Dedifferentiated amniotic fluid mesenchymal stem cell (primary cell): ENCODE data around the gene RCVRN.

Experiments
- DNase-seq: peaks from one replicate; pipeline ENCODE4 v3.0.0-alpha.2; 2016; ENCODE audit errors: extremely low spot score

The RCVRN gene

GRCh38 chr17:9905078-9905415, at the start of gene RCVRN:
RCVRN (minus strand) TSS chr17:9905271; CDS start chr17:9905180, 91 bp downstream.
- no peak for DNase-seq

DNA sequence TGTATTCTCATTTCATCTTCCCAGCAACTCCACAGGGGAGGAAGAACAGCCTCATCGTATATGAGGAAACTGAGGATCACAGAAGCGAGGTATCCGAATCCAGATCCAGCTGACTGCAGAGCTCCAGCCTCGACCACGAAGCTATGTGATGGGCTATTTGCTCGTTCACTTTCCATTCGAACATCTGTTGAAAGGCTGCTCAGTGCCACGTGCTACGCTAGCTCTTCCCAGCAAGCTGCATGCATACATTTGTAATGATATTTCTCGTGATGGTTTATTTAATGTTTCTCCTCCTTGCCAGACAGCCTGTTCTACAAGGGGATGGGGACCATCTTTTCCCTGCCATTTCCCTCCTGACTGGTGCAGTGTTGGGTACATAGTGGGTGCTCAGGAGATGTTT, 48.4 kb upstream of the RCVRN start:
- no peak for DNase-seq

GRCh38 chr17:9951803-9952202, 46.7 kb upstream of the RCVRN start:
- DNase-seq, result no peak

DNA sequence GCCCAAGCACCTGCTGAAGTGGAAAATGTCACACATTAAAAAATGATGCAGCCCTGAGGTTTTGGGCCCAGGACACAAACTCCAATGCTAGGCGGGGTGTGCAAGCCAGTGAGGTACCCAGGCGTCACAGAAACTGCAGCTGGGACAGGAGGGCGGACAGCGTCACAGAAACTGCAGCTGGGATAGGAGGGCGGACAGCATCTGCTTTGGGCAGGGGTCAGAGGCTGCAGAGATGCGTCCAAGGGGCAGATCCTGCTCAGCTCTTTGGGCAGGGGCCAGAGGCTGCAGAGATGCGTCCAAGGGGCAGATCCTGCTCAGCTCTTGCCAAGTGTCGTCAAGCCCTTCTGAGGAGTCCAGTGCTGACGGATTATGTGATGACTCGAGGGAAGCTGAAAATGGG, 43.9 kb upstream of the RCVRN start:
- DNase-seq, result no peak

DNA sequence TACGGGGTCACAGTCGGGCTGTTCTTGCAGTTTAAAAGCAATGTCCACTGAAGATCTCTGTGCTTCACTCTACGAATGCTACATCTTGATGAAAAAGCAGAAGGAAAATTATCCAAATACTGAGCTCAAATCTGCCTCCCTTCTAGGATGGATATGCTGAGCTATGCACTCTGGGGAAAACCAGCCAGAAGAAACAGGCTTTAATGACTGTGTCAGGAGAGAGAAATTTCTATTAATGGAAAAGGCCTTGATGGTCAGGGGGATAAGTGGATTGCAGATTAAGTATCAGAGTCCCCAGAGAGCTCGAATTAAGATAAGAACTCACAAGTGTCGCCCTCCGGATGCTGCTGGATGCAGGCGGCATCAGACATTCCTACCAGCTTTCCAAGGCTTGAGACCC, 39.6 kb upstream of the RCVRN start:
- no peak for DNase-seq

DNA sequence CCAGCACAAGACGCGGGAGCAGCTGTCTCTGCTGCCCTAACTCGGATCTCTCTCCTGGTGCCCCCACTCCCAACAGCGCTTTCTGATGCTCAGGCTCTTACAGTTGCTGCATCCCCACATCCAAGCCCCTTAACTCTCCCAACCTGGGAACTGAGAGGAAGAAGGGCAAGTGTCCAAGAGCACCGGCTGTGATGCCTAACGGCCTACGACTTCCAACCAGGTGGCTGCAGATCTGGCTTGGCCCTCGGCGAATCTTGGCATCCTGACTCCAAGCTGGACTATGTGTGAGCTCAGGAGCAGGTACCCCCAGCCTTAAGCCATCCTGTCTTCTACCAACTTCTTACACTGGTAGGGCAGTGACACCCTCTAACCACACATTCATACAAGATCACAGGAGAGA, 38.3 kb upstream of the RCVRN start:
- no peak for DNase-seq

DNA sequence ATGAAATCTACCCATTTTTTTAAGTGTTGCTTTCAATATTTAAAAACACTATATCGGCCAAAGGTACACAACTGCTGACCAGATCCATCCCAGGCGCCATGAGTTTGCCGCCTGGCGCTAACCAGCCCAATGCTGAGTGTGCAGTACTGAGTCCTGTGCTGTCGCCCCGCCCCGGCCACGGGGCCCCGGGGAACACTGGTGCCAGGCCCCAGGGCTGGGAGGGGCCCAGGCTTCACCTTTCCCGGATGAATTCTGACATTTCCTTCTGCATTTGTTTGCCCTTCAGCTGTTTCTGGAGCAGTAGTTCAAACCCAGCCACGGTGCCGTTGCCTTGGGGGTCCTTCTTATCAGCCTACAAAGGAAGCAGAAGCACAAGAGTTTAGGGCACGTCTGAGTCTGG, 37.8 kb upstream of the RCVRN start:
- no peak for DNase-seq

GRCh38 chr17:9941305-9941704, 36.2 kb upstream of the RCVRN start:
- DNase-seq, result no peak

DNA sequence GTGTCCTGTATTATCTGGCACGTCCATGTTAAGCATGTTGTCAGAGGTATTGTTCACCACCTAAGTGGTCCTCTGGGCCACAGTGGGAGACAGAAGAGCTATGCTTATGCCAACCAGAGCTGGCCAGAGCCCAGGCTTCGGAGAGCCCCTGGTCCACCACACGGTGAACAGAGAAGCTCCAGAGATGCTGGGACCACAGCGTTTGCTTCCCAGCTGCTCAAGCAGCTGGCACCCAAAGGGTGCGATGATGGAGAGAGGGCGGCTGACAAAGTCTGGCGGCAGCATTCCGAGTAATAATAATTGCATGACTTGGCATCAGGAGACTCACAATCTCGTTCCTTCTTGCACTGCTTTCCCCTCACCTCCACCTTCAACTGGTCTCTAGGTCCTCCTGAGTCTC, 35.8 kb upstream of the RCVRN start:
- no peak for DNase-seq

DNA sequence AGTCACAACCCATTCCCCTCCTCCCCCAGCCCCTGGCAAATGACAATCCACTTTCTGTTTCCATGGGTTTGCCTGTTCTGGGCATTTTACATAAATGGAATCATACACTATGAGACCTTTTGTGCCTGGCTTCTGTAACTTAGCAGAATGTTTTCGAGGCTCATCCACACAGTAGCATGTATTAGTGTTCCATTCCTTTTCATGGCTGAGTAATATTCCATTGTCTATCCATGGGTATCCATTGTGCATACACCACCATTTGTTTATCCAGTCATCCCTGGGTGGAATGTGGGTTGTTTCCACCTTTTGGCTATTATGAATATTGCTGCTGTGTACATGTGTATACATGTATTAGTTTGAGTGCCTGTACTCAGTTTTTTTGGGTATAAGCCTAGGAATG, 33.7 kb upstream of the RCVRN start:
- no peak for DNase-seq

DNA sequence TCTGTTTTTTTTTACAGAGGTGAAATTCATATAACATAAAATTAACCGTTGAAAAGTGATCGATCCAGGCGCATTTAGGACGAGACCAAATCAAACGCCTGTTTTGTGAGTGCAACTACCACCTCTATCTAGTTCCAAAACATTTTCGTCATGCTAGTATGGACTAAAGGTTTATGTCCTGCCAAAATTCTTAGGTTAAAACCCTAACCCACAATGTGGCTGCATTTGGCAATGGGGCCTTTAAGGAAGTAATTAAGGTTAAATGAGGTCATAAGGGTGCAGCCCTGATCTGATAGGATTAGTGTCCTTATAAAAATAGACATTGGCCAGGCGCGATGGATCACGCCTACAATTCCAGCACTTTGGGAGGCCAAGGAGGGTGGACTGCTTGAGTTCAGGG, 32.8 kb upstream of the RCVRN start:
- no peak for DNase-seq

GRCh38 chr17:9937241-9937761, 32.2 kb upstream of the RCVRN start:
- peak; percentile 24 for DNase-seq

DNA sequence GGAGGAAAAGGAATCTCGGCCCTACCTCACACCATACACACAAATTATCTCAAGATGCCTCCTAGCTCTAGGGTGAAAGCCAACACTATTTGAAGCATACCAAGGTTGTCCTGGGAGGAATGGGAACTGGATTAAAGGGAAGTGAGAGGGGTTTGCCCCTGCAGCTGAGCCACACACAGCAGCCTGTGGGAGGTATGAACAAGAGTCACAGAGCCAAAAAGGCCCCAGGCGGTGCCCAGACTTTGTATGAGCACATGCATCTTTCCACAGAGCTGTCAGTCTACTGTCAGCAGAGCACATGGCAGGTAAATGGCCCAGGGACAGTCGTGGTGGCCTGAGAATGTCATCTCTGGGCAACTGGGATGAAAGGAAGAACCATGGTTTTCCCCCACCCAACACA, 31.0 kb upstream of the RCVRN start:
- no peak for DNase-seq

DNA sequence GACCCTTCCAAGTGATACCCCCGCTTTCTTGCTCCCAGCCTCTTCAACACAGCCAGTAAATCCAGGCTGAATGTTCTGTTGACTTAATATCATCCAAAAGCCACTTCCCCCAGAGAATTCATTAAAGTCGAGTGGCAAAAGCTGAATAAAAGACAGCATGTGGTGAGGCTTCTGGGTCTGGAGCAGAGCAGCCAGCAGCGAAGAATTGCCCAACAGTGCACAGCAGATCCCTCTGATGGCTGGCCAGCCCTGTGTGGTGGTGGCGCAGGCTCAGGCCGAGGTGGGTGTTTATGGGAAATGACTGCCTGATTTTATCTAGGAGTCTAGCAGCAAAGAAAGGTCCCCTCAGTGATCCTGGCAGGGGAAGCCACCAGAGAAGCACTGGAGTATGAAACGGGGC, 30.3 kb upstream of the RCVRN start:
- DNase-seq, result no peak

- no peak for DNase-seq
Observed at GRCh38 chr17:9934331-9934730, 29.3 kb upstream of the RCVRN start.

DNA sequence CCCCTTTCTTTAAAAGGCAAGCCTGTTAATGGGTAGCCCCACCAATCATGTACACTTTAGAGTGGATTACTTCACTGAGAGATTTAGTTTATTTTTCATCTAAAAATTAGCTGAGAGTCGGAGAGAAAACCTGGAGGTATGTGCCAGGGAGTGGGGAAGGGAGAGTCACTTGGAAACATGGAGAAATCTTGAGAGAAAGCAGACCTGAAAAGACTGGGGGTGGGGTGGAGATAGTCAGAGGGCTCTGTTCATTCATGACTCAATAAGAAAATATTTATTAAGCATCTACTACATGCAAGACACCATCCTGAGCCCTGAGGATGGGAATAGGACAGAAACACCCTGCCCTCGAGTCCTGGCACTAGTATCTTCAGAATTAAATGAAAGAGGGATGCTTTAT, 27.4 kb upstream of the RCVRN start:
- no peak for DNase-seq

DNA sequence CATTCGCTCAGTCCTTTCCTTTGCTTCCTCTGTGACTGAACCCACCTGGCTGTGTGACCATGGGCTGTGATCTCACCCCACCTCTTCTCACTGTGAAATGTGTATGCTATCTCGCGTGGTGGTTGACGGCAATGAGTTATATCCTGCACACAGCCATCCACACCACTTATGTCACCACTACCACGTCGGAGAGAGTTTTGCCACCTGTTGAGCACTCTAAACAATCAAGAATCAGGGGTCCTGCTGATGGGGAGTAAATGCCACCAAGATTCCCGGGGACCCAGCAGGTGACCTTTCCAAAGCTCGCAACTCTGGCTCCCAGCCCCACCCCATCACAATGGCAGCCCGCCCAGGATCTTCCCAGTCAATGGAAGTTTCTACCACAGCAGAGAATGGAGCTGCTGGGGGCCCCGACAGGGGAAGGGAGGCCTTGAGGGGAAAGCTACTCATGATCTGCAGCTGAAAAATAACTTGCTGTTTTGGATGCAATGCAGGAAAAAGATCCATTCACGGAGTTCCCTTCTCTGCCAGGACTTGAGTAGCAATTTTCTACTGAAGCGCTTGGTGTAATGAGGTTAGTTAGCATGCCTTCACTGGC, 26.2 kb upstream of the RCVRN start:
- DNase-seq, result no peak

DNA sequence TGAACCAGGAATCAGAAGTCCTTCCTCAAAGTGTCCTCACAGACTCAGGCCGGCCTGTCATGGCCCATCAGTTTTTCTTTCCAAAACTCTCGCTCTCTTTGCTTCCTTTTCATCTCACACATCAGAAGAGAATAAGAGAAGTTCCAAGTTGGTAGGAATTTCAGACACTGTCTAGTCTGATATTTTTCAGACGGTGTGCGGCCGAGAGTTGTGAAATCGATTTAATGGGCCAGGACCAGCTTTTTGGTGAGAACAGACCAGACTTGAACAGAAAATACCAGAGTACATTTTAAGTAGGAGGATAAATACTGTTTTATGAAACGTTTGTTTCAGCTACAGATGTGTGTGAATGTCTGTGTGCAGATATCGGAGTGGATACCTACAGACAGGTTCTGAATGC, 24.8 kb upstream of the RCVRN start:
- no peak for DNase-seq

GRCh38 chr17:9928601-9929333, 23.7 kb upstream of the RCVRN start:
- DNase-seq, result peak; percentile 84

GRCh38 chr17:9926150-9926804, 21.2 kb upstream of the RCVRN start:
- no peak for DNase-seq

GRCh38 chr17:9925457-9925856, 20.4 kb upstream of the RCVRN start:
- DNase-seq, result no peak

- DNase-seq, result peak; percentile 72
Observed at GRCh38 chr17:9924735-9925191, 19.7 kb upstream of the RCVRN start.
